GM08714 (cell line): Measurements from ENCODE around the gene CFLAR.

Experiments
- H3K4me3 ChIP-seq: fragments of 200-500 bp; sonication (Bioruptor generic); 2 replicates; pipeline ENCODE4 v1.5.1; 2014; ENCODE audit warnings: mild to moderate bottlenecking, low read length, inconsistent platforms
- ZNF274 ChIP-seq: IDR thresholded peaks from 2 replicates; pipeline ENCODE4 v1.6.1; 2012; ENCODE audit warnings: mild to moderate bottlenecking, low read depth, low read length

CFLAR gene

DNA sequence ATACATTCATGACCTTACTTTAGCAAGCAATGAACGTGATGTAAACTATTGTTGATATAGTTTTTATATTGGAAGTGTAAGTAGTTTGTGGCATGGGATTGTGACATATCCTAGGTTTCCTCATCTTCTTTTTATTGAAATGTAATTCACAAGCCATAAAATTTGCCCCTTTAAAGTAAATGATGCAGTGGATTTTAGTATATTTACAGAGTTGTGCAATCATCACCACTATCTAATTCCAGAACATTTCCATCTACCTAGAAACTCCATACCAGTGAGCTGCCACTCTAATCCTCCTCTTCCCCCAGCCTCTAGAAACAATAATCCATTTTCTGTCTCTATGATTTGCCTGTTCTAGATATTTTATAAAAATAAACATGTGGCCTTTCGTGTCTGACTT is 56.3 kb downstream of the CFLAR start:
- H3K4me3 ChIP-seq, result no peak overlapping the region

GRCh38 chr2:201174687-201175086 is 58.7 kb downstream of the CFLAR start:
- no peak for TF ChIP-seq ZNF274
- no peak overlapping the region for H3K4me3 ChIP-seq

More for the DNA sequence above, 56.3 kb downstream of the CFLAR start:
- no peak for TF ChIP-seq ZNF274

DNA sequence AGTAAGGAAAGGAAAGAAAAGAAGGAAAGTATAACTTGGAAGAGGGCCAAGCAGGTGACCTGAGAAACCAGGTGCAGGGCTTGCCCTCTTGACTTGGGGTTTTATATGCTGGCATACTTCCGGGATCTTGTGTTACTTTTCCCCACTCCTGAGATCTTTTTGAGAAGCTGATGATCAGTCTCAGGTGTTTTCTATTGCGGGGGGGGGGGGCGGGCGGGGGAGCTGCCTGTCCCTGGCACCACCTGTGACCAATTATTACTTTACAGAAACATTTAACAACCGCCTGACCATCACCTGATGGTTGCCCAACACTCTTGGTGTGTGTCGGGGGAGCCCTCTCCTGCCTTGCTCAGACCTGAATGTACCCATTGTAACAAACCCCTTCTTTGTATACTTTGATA is 60.1 kb downstream of the CFLAR start:
- H3K4me3 ChIP-seq, result no peak overlapping the region
- no peak for TF ChIP-seq ZNF274

DNA sequence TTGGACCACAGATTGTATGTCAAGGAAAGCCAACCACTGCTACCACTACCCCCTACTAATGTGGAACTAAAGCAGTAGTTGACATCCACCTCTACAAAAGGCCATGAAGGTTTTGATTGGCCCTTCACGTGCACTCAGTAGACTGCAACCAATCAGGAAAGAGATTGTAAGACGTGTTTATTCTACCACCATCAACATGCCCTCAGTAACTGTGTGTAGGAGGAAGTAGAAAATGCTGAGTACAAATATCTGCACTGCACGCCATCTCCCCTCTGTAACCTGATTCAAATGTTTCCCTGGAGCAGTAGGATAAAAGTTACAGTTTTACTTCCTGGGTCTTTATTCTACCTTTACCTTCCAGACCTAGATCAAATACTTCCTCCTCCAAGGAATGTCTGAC is 64.0 kb downstream of the CFLAR start:
- H3K4me3 ChIP-seq, result no peak overlapping the region
- no peak for TF ChIP-seq ZNF274

- peak within 1 kb of the TSS; percentile 90 for H3K4me3 ChIP-seq
- TF ChIP-seq ZNF274, result no peak
These were observed 66.8 kb downstream of the CFLAR start, which contains the start of gene CASP10 for GRCh38 chr2:201182650-201183364. Gene CASP10 (plus strand): TSS chr2:201183141. CDS start chr2:201185778, 2,637 bp downstream.

DNA sequence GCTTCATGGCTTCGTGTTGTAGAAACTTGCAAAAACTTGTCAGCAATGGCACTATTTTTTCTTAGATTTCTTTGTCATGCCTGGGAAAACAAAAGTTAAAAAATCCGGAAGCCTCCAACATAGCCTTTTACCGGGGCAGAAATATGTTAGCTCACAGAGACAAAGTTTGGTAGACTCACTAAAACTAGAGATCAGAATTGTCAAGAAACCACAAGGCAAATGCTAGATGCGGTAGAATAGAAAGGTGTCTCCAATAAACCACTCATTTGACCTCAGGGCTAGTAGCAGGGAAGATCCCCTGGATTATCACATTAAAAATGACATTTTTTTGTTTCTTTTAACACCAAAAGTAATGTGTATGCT is 67.4 kb downstream of the CFLAR start:
- peak overlapping the region; percentile 90 for H3K4me3 ChIP-seq
- no peak for TF ChIP-seq ZNF274

GRCh38 chr2:201183835-201184234 is 67.9 kb downstream of the CFLAR start:
- peak overlapping the region; percentile 90 for H3K4me3 ChIP-seq

DNA sequence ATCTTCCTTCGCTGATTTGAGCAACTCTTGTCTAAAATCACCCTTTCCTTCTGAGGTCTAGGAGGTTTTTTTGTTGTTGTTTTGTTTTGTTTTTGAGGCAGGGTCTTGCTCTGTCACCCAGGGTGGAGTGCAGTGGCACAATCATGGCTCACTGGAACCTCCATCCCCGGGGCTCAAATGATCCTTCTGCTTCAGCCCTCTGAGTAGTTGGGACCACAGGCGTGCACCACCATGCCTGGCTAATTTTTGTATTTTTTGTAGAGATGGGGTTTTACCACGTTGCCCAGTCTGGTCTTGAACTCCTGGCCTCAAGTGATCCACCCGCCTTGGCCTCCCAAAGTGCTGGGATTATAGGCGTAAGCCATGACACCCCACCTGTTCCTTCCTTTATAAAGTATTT is 68.3 kb downstream of the CFLAR start:
- peak overlapping the region; percentile 90 for H3K4me3 ChIP-seq

GRCh38 chr2:201185863-201186262 is 69.9 kb downstream of the CFLAR start:
- TF ChIP-seq ZNF274, result no peak
- H3K4me3 ChIP-seq, result peak overlapping the region; percentile 60; the same call in 1 of the 2 replicates

DNA sequence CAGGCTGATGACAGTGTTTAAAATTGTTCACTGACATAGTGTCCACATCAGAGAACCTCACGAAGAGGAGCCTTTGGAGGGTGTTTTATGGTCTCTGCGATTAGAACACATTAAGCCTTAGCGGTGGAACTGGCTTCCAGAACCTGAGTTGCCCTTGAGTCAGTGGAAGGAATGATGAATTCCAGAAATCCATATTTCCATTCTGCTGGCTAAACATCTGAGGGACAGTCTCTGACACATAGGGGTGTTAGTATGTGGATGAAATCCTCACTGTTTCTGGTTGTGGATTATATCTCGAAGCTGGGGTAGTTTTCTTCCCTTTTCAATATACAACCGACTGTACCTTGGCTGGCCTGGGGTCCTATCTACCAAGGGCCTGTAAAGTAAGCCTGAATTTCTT is 71.0 kb downstream of the CFLAR start:
- H3K4me3 ChIP-seq, result no peak overlapping the region
- no peak for TF ChIP-seq ZNF274

- H3K4me3 ChIP-seq, result no peak overlapping the region
- TF ChIP-seq ZNF274, result no peak
These were observed 72.5 kb downstream of the CFLAR start for GRCh38 chr2:201188449-201188848.

- H3K4me3 ChIP-seq, result no peak overlapping the region; the same call in 1 of the 2 replicates
- TF ChIP-seq ZNF274, result no peak
These were observed 75.3 kb downstream of the CFLAR start for GRCh38 chr2:201191132-201191875.

- no peak for TF ChIP-seq ZNF274
- H3K4me3 ChIP-seq, result no peak overlapping the region
These were observed 78.1 kb downstream of the CFLAR start for GRCh38 chr2:201194097-201194496.

DNA sequence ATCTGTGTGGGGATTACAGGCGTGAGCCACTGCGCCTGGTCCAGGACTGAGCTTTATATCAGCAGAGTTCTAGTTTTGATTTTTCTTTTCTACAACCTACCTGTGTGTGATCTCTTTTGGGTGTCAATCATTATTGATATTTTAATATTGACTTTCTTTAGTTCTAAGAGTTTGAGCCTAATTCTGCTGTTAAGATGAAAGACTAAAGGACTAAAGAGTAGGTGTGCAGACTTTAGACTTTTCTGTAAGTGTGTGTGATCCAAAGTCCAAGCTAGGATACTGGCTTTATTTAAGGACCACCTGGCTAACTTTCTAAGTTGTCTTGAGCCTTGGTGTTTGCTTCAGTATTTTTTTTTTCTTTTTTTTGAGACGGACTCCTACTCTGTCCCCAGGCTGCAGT is 79.4 kb downstream of the CFLAR start:
- TF ChIP-seq ZNF274, result no peak
- no peak overlapping the region for H3K4me3 ChIP-seq

DNA sequence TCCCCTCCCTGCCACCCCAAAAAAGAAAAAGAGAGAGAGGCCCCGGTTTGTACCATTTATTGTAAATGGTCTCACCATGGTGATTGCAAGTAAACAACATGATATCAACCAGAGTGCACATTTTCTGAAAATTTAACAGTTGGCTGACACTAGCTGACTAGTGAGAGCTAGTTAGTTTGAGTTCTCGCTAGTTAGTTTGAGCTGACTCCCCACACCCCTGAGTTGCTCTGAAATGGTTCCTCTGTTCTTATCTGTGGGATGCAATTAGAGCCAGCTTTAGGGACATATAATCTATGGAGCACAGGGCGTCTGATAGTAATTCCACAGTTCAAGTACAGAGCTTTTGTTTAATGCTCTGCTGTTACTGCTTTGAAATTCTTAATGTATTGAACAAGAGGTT is 80.0 kb downstream of the CFLAR start:
- no peak for TF ChIP-seq ZNF274
- H3K4me3 ChIP-seq, result no peak overlapping the region
